ENCODE data around the gene FRMD4B.

GRCh38 chr3:69384326-69384725, 1.6 kb downstream of the FRMD4B start:
- TF ChIP-seq POLR2AphosphoS5 (IDR thresholded peaks at IDR 0.05) (no peak), CTCF (IDR thresholded peaks at IDR 0.05) (no peak)
